ENCODE data around the gene C1orf232. TPM values are rescaled to one million over a fixed set of nuclear protein-coding genes. Genes with fewer than 3 reads are reported as not detected.
A peak's percentile ranks its signal among the peaks of the same experiment; 100 is the strongest.

C1orf232 gene
- total RNA-seq, 4 donors from 2014 or later = not detected

GRCh38 chr1:26181586-26182382 is 13.0 kb upstream of the C1orf232 start:
- 70% methylated on average over 8 of the region's 9 CpGs for WGBS
- TF ChIP-seq POLR2AphosphoS5 (IDR thresholded peaks at IDR 0.05) (no peak), EP300 (IDR thresholded peaks at IDR 0.05) (no peak), CTCF (IDR thresholded peaks at IDR 0.05) (no peak), POLR2A (IDR thresholded peaks at IDR 0.05) (no peak)

GRCh38 chr1:26180010-26180506 is 11.3 kb upstream of the C1orf232 start:
- no peak for TF ChIP-seq POLR2A (IDR thresholded peaks at IDR 0.05)
- Histone ChIP-seq H3K4me3 (no peak overlapping the region), H3K27me3 (no peaks in the 10 kb centered on the region), H3K4me1 (peaks cover 8% of the 10 kb centered on the region), H3K36me3 (peaks cover 17% of the 10 kb centered on the region), H3K27ac (no peak overlapping the region), H3K9me3 (no peaks in the 10 kb centered on the region)
- 82% methylated on average over 4 of the region's 4 CpGs for WGBS
- no peak for DNase-seq (ENCODE audit: low spot score in 2 of 2)

More at GRCh38 chr1:26181586-26182382, 13.0 kb upstream of the C1orf232 start:
- Histone ChIP-seq H3K36me3 (peaks cover 26% of the 10 kb centered on the region), H3K27ac (no peak overlapping the region), H3K27me3 (no peaks in the 10 kb centered on the region), H3K9me3 (no peaks in the 10 kb centered on the region), H3K4me3 (no peak overlapping the region), H3K4me1 (peaks cover 8% of the 10 kb centered on the region)
- DNase-seq (ENCODE audit: low spot score in 2 of 2) = no peak

- WGBS = 39% methylated on average over 12 of the region's 21 CpGs
- Histone ChIP-seq H3K36me3 (no peaks in the 10 kb centered on the region), H3K4me1 (peaks cover 8% of the 10 kb centered on the region), H3K27ac (peak within 1 kb of the TSS; percentile 52), H3K27me3 (no peaks in the 10 kb centered on the region), H3K4me3 (peak within 1 kb of the TSS; percentile 42), H3K9me3 (no peaks in the 10 kb centered on the region)
- DNase-seq (ENCODE audit: low spot score in 2 of 2) = no peak
- TF ChIP-seq CTCF (IDR thresholded peaks at IDR 0.05) (no peak), POLR2A (IDR thresholded peaks at IDR 0.05) (no peak), POLR2AphosphoS5 (IDR thresholded peaks at IDR 0.05) (no peak), EP300 (IDR thresholded peaks at IDR 0.05) (no peak)
These were observed 8.5 kb upstream of the C1orf232 start, which contains the start of gene CNKSR1 for GRCh38 chr1:26177182-26177684. Gene CNKSR1, plus strand, starts transcription at chr1:26177491. Its CDS starts 57 bp downstream, at chr1:26177548.

GRCh38 chr1:26175346-26175745 is 6.6 kb upstream of the C1orf232 start:
- Histone ChIP-seq H3K36me3 (peaks cover 3% of the 10 kb centered on the region), H3K27ac (no peak overlapping the region), H3K4me3 (no peak overlapping the region), H3K9me3 (no peaks in the 10 kb centered on the region), H3K4me1 (peaks cover 18% of the 10 kb centered on the region), H3K27me3 (no peaks in the 10 kb centered on the region)
- 92% methylated on average over 8 of the region's 8 CpGs for WGBS
- DNase-seq (ENCODE audit: low spot score in 2 of 2) = no peak
- no peak for TF ChIP-seq EP300 (IDR thresholded peaks at IDR 0.05)
- no peak for TF ChIP-seq POLR2AphosphoS5 (IDR thresholded peaks at IDR 0.05)
- no peak for TF ChIP-seq POLR2A (IDR thresholded peaks at IDR 0.05)
- TF ChIP-seq CTCF (IDR thresholded peaks at IDR 0.05) = no peak

GRCh38 chr1:26171084-26172072 is 2.6 kb upstream of the C1orf232 start, which contains the start of gene ZNF593OS:
Gene ZNF593OS, minus strand, starts transcription at chr1:26171832. Its CDS starts 171 bp downstream, at chr1:26171661.
- TF ChIP-seq CTCF (IDR thresholded peaks at IDR 0.05) (no peak), POLR2A (IDR thresholded peaks at IDR 0.05) (no peak), POLR2AphosphoS5 (IDR thresholded peaks at IDR 0.05) (no peak), EP300 (IDR thresholded peaks at IDR 0.05) (no peak)
- H3K9me3 ChIP-seq = no peaks in the 10 kb centered on the region
- WGBS = 91% methylated on average over 29 of the region's 34 CpGs
- H3K27me3 ChIP-seq = no peaks in the 10 kb centered on the region
- H3K4me3 ChIP-seq = peak within 1 kb of the TSS; percentile 90
- H3K27ac ChIP-seq = no peak within 1 kb of the TSS
- no peak for DNase-seq (ENCODE audit: low spot score in 2 of 2)
- H3K4me1 ChIP-seq = peaks cover 18% of the 10 kb centered on the region
- H3K36me3 ChIP-seq = peaks cover 3% of the 10 kb centered on the region
